Activated naive CD4-positive, alpha-beta T cell treated with anti-CD3 and anti-CD28 coated beads for 36 hours (primary cell): ENCODE measurements around the gene GBF1. TPM values are rescaled to one million over a fixed set of nuclear protein-coding genes. Genes with fewer than 3 reads are reported as not detected.
A peak's percentile ranks its signal among the peaks of the same experiment; 100 is the strongest.

Experiments
- CTCF ChIA-PET: fragments of 350-600 bp; sonication (Branson Sonifier 250); formaldehyde crosslinking; loops from one replicate; lab custom pipeline; 2021; ENCODE audit warnings: antibody characterized with exemption; lab: Charles Lee
- DNase-seq: peaks from one replicate; pipeline ENCODE4 v3.0.0-alpha.2; 2020
- H3K27ac Mint-ChIP-seq: one replicate; pipeline ENCODE4 v1.8.0; 2021; ENCODE audit warnings: mild to moderate bottlenecking, mixed read lengths
- H3K27me3 Mint-ChIP-seq: one replicate; pipeline ENCODE4 v1.8.0; 2021; ENCODE audit warnings: low read depth, mixed read lengths
- H3K36me3 Mint-ChIP-seq: one replicate; pipeline ENCODE4 v1.8.0; 2021; ENCODE audit warnings: low read depth, mixed read lengths
- H3K4me1 Mint-ChIP-seq: one replicate; pipeline ENCODE4 v1.8.0; 2021; ENCODE audit warnings: low read depth, mixed read lengths
- H3K4me3 Mint-ChIP-seq: one replicate; pipeline ENCODE4 v1.8.0; 2021; ENCODE audit warnings: mild to moderate bottlenecking, moderate library complexity, mixed read lengths
- H3K9me3 Mint-ChIP-seq: one replicate; pipeline ENCODE4 v1.8.0; 2021; ENCODE audit warnings: mixed read lengths
- intact Hi-C: fragments of 100-400 bp; cut with micrococcal nuclease; formaldehyde crosslinking; loops from one replicate; pipeline ENCODE4 v1.15.1; 2023
- total RNA-seq, 2 experiments: library from RNA; stranded (reverse); gene quantifications; one replicate each; pipeline ENCODE4 v1.2.3, GENCODE V29; 2021

The GBF1 gene
- total RNA-seq, 2 experiments from 2014 or later: 32.1 to 34.5 TPM

DNA sequence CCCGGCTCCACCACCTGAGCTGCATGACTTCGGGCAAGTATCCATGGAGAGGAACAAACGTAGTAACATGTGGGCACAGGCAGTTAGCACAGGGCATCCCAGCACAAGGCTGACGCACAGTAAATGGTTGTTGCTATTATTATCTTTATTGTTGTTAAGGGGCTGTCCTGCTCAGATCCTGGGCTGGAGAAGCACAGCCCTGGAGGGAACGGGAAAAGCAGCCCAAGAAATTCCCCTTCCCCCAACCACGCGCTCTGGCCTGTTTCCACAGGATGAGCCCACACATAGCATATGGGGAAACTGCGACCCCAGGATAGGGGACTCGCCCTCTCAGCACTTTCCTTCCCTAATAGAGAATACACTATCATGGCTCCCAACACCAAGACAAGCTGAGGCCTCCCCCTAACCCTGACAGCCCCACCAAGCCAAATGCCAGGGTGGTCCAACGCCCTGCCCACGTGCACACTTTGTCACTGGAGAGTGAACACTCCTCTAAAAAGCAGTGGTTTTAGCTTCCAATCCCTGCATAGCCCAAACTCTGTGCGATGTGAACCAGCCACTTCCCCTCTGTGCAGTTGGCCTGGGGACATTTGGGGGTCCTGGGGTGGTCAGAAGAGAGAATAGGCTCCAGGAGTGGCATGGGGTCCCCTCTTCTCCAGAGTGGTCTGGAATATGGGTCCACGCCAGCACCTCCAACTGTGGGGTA, 162.2 kb downstream of the GBF1 start:
- H3K4me1 Mint-ChIP-seq: peaks cover 23% of the 10 kb centered on the region
- CTCF ChIA-PET: interaction anchor here (0.9 to 2.3 kb wide), 5 partner anchors 9 to 15 kb away, joined by 3 to 8 read pairs (median 3); partner anchors contain the start of genes FBXL15 and NFKB2
- peak overlapping the region; percentile 63 for H3K4me3 Mint-ChIP-seq
- H3K36me3 Mint-ChIP-seq: no peaks in the 10 kb centered on the region
- no peaks in the 10 kb centered on the region for H3K9me3 Mint-ChIP-seq
- H3K27me3 Mint-ChIP-seq: no peaks in the 10 kb centered on the region
- intact Hi-C loops: no loop called here
- DNase-seq: no peak
- no peak overlapping the region for H3K27ac Mint-ChIP-seq

DNA sequence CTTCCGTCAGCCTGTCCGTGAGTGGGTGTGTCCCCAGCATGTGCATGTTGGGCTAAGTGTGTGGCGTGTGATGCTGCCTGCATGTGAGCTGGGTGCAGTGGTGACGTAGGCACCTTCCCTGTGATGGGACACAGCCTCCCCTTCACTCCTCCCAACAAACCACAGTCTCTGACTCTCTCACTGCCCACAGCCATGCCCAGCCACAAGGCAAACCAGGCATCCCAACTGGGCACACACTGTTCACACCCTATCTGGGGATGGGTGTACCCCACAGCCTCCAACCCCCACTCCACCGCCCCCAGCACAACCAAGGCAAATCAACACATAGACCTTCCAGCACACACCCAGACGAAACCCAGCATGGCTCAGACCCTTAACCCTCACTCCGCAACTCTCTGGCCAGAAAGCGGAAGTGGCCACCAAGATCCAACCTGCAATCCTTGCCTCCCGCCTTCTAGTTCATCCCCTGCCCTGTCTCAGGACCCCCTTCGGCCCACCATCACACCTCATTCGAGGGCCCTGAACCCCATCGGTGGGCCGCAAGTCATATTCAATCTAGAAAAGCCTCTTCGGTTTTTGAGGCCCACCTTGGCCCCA, 162.9 kb downstream of the GBF1 start:
- Mint-ChIP-seq H3K27me3 (no peaks in the 10 kb centered on the region), H3K9me3 (no peaks in the 10 kb centered on the region), H3K36me3 (no peaks in the 10 kb centered on the region), H3K4me1 (peaks cover 27% of the 10 kb centered on the region), H3K4me3 (peak overlapping the region; percentile 63), H3K27ac (peak overlapping the region; percentile 32)
- CTCF ChIA-PET: interaction anchor here (0.9 to 1.3 kb wide), 2 partner anchors 9 to 15 kb away, joined by 3 to 4 read pairs; no protein-coding TSS in a partner anchor
- intact Hi-C loops: no loop called here
- no peak for DNase-seq

GRCh38 chr10:102408728-102409603, 163.6 kb downstream of the GBF1 start:
- Mint-ChIP-seq H3K27ac (no peak overlapping the region), H3K4me1 (peaks cover 28% of the 10 kb centered on the region), H3K27me3 (no peaks in the 10 kb centered on the region), H3K9me3 (no peaks in the 10 kb centered on the region), H3K4me3 (peak overlapping the region; percentile 74), H3K36me3 (no peaks in the 10 kb centered on the region)
- intact Hi-C loops: loop anchor here (1.0 kb wide), 2 partner anchors 12 to 14 kb away; partner anchors contain the start of gene NFKB2
- DNase-seq: peak; percentile 85
- CTCF ChIA-PET: interaction anchor here (0.7 to 2.0 kb wide), 8 partner anchors 10 to 177 kb away, joined by 3 to 23 read pairs (median 4); no protein-coding TSS in a partner anchor

DNA sequence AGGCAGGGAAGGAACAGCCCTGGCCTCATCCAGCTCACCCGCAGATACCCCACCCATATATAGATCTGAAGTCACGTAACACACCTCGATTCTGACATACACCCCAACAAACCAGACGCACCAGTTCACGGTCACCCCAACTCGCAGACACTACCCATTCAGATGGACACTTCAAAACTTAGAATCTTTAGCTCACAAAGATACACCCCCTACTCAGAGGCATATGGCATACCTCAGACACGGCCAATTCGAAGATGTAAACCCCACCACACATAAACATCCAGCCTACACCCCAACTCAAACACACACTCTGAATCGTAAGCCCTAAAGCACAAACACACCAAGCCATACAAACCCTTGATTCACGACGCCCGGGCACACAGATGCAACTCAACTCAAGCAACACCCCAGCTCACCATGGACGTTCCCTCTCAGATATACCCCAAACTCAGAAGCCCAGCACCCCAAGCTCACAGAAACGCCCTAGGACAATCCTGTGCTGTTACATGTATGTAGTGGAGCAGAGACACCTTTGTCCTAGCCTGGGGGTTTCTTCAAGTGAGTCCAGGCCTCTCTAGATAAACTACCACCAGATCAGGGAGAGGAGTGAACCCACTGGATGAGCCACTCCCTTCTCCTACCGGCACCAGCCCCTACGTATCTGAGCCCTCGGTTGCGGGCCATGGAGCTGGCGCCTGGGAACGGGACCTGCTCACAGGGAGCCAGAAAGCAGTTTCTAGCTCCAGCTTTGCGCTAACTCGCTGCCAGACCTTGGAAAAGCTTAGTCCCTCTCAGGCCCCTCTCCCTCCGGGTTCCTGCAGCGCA, 164.5 kb downstream of the GBF1 start:
- peak; percentile 21 for DNase-seq
- peak overlapping the region; percentile 74 for H3K4me3 Mint-ChIP-seq
- intact Hi-C loops: loop anchor here (1.0 kb wide), 2 partner anchors 11 to 15 kb away; partner anchors contain the start of gene NFKB2
- CTCF ChIA-PET: interaction anchor here (0.7 to 2.0 kb wide), 11 partner anchors 11 to 178 kb away, joined by 3 to 23 read pairs (median 4); partner anchors contain the start of gene FBXL15
- peaks cover 2% of the 10 kb centered on the region for H3K27me3 Mint-ChIP-seq
- H3K27ac Mint-ChIP-seq: peak overlapping the region; percentile 3
- no peaks in the 10 kb centered on the region for H3K36me3 Mint-ChIP-seq
- H3K9me3 Mint-ChIP-seq: no peaks in the 10 kb centered on the region
- peaks cover 28% of the 10 kb centered on the region for H3K4me1 Mint-ChIP-seq

GRCh38 chr10:102410429-102411073, 165.2 kb downstream of the GBF1 start:
- CTCF ChIA-PET: interaction anchor here (1.2 to 2.0 kb wide), 9 partner anchors 10 to 179 kb away, joined by 3 to 23 read pairs (median 4); partner anchors contain the start of gene FBXL15
- Mint-ChIP-seq H3K9me3 (no peaks in the 10 kb centered on the region), H3K27ac (peak overlapping the region; percentile 19), H3K4me3 (peak overlapping the region; percentile 74), H3K36me3 (no peaks in the 10 kb centered on the region), H3K27me3 (peaks cover 3% of the 10 kb centered on the region), H3K4me1 (peaks cover 28% of the 10 kb centered on the region)
- peak; percentile 78 for DNase-seq
- intact Hi-C loops: no loop called here

GRCh38 chr10:102411341-102412255, 166.3 kb downstream of the GBF1 start:
- Mint-ChIP-seq H3K27me3 (peaks cover 9% of the 10 kb centered on the region), H3K27ac (no peak overlapping the region), H3K36me3 (no peaks in the 10 kb centered on the region), H3K9me3 (no peaks in the 10 kb centered on the region), H3K4me1 (peaks cover 28% of the 10 kb centered on the region), H3K4me3 (peak overlapping the region; percentile 74)
- CTCF ChIA-PET: interaction anchor here (0.6 to 3.2 kb wide), 6 partner anchors 8 to 242 kb away, joined by 3 to 25 read pairs (median 6); partner anchors contain the start of gene FBXL15
- DNase-seq: no peak
- intact Hi-C loops: no loop called here

DNA sequence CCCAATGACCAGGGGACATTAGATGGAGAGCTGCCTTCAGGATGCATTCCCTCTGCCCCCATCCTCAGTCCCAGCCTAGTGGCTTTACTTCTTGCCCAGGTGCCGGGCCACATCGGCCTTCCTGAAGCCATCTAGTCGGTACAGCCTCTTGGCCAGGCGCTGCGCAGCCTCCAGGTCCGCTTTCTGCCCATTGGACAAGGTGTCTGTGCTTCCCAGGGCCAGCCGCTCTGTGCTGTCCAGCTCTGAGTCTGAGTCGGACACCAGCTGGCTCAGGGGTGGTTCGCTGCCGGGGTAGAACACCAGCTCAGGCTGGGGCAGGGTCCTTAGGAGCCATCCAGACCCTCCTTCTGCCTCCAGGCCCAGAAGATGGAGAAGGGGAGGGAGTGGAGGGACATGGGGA, 167.0 kb downstream of the GBF1 start:
- CTCF ChIA-PET: interaction anchor here (0.6 to 3.2 kb wide), 7 partner anchors 9 to 243 kb away, joined by 3 to 25 read pairs (median 8); partner anchors contain the start of gene FBXL15
- no peak overlapping the region for H3K4me3 Mint-ChIP-seq
- intact Hi-C loops: no loop called here
- no peak for DNase-seq
- no peak overlapping the region for H3K27ac Mint-ChIP-seq
- peaks cover 28% of the 10 kb centered on the region for H3K4me1 Mint-ChIP-seq
- no peaks in the 10 kb centered on the region for H3K36me3 Mint-ChIP-seq
- H3K9me3 Mint-ChIP-seq: no peaks in the 10 kb centered on the region
- H3K27me3 Mint-ChIP-seq: peaks cover 13% of the 10 kb centered on the region

GRCh38 chr10:102413053-102413705, 167.8 kb downstream of the GBF1 start:
- DNase-seq: peak; percentile 64
- Mint-ChIP-seq H3K4me3 (no peak overlapping the region), H3K27me3 (peaks cover 19% of the 10 kb centered on the region), H3K9me3 (no peaks in the 10 kb centered on the region), H3K4me1 (peaks cover 24% of the 10 kb centered on the region), H3K36me3 (no peaks in the 10 kb centered on the region), H3K27ac (no peak overlapping the region)
- CTCF ChIA-PET: interaction anchor here (1.0 to 3.2 kb wide), 2 partner anchors 10 to 15 kb away, joined by 8 to 25 read pairs; no protein-coding TSS in a partner anchor
- intact Hi-C loops: no loop called here

DNA sequence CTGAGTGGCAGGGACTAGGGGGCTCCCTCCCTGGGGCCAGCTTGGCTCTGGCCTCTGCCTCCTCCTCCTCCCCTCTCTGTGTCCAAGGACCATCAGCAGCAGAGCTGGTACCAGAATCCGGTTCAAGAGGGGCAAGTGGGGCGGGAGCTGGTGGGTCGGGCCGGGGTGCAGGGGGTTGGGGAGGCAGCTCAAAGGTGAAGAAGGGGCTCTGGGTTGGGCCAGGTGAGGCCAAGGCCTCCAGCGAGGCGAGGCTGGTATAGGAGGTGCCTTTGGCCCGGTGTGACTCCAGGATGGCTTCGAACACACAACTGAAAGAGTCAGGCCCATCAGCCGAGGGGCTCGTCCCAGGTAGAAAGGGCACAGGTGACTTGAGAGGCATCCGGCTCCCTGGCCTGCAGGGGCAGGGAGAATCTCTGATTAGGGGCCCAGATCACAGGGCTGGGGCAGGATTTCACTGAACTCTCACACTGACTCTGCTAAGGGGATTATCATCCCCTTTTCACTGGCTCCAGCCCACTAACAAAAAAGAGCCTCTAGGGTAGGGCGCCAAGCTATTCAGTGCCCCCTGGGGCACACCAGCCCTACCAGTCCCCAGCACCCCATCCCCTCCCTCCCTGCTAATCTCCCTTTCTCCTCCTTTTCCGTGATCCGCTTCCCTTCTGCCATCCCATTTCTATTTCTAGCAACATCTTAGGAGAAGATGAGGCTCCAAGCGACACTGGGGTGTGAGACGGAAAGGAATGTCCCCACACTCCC, 168.7 kb downstream of the GBF1 start:
- Mint-ChIP-seq H3K36me3 (no peaks in the 10 kb centered on the region), H3K9me3 (no peaks in the 10 kb centered on the region), H3K4me3 (no peak overlapping the region), H3K27me3 (peaks cover 24% of the 10 kb centered on the region), H3K4me1 (peaks cover 23% of the 10 kb centered on the region), H3K27ac (no peak overlapping the region)
- CTCF ChIA-PET: interaction anchor here (3.2 kb wide), 1 partner anchor 15 kb away, joined by 25 read pairs; no protein-coding TSS in a partner anchor
- intact Hi-C loops: no loop called here
- DNase-seq: no peak
